ENCODE results near the gene PORCN. TPM values are rescaled to one million over a fixed set of nuclear protein-coding genes. Genes with fewer than 3 reads are reported as not detected.
A peak's percentile ranks its signal among the peaks of the same experiment; 100 is the strongest.

The PORCN gene
- total RNA-seq, 2 donors from 2014 or later = 15.1 to 61.7 TPM

DNA sequence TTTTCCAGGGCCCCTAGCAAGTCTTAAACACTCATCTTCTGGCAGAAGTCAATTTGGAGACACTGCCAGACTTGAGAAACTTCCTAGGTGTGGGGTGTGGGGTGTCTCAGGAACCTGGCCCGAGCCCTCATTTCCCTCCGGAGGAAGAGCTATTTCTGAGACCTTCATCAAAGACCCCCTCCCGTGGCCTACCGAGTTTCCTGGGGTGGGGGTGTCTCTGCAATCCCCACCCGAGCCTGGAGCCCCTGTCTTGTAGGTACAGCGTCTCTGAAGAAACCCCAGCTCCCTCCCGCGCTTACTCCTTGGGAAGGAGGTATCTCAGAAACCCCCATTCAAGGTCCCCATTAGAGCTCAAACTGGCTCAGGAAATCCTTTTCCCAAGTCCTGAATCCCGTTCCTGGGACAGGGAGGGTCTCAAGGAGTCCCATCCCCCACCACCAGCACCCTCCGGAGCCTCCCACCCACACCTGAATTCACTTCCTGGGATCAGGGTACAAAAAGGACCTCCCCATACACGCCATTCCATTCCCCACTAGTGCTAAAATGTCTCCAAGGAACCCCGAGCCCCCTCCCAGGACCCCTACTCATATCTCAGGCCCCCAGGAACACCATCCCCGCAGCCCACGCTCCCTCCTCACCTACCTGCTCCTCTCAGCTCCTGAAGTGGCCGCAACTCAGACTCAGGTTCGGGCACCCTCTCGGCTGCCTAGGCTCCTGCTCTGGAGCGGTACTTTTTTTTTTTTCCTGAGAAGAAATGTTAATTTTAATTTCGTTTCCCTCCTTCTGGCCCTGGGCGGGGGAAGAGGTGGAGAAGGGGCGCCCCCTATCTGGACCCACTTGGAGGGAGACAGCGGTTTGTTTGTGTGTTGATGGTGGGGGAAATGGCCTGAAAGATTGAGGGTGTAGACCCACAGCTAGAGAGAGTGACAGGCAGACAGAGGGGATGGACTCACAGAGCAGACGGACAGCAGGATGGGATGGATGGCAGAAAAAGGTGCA is 39.8 kb upstream of the PORCN start:
- no peak for DNase-seq (ENCODE audit: low spot score)
- TF ChIP-seq POLR2A (IDR thresholded peaks at IDR 0.05) (no peak), POLR2AphosphoS5 (IDR thresholded peaks at IDR 0.05) (no peak)
- TF ChIP-seq, protein P1, sequence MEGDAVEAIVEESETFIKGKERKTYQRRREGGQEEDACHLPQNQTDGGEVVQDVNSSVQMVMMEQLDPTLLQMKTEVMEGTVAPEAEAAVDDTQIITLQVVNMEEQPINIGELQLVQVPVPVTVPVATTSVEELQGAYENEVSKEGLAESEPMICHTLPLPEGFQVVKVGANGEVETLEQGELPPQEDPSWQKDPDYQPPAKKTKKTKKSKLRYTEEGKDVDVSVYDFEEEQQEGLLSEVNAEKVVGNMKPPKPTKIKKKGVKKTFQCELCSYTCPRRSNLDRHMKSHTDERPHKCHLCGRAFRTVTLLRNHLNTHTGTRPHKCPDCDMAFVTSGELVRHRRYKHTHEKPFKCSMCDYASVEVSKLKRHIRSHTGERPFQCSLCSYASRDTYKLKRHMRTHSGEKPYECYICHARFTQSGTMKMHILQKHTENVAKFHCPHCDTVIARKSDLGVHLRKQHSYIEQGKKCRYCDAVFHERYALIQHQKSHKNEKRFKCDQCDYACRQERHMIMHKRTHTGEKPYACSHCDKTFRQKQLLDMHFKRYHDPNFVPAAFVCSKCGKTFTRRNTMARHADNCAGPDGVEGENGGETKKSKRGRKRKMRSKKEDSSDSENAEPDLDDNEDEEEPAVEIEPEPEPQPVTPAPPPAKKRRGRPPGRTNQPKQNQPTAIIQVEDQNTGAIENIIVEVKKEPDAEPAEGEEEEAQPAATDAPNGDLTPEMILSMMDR (IDR thresholded peaks at IDR 0.05) = no peak
- H3K4me3 ChIP-seq = peak overlapping the region in 1 of 2 donors; percentile 15
- H3K36me3 ChIP-seq = no peaks in the 10 kb centered on the region
- intact Hi-C loops (cut with DNase I) = no loop called here
- H3K27me3 ChIP-seq (replicated peaks; ENCODE audit: insufficient read depth) = no peaks in the 10 kb centered on the region
- H3K4me1 ChIP-seq (replicated peaks) = no peaks in the 10 kb centered on the region
- H3K9me3 ChIP-seq = no peaks in the 10 kb centered on the region
- H3K27ac ChIP-seq = no peak overlapping the region
- 31% methylated on average over 23 of the region's 23 CpGs for WGBS

DNA sequence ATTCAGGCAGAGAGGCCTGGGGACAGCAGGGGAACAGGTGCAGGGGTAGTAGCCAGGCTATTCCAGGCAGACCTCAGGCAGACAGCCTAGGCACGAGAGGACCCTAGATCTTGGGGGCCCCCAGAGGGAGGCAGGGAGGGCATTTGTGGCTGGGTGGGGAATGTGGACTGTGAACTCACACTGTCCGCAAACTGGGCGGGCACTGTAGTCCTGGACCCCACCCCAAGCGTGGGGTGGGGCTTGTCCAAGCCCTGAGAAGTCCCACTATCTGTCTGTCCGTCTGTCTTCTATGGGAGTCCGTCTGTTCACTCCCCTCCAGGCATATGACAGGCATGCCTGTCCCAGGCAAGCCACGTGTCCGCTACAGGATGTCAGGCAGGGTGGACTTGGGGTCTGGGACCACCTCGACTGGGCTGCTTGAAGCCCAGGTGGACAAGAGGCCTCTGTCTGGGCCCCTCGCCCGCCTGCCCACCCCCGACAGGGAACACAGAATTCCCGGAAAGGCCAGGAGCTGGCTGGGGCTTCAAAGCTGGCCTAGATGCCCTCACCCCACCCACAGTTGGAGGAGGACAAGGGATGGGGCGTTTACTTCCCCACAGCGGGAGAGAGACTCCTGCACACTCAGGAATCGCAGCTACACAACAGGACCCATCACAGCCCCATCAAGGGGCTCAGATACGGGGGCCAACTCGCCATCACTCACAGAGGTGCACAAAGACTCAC is 38.5 kb upstream of the PORCN start, which contains the start of gene SLC38A5:
Gene SLC38A5, minus strand, starts transcription at position 151 of the 723 bp plus-strand sequence. CDS start 2,336 bp downstream, outside the sequence.
- TF ChIP-seq POLR2AphosphoS5 (IDR thresholded peaks at IDR 0.05) = no peak
- TF ChIP-seq, protein P1 (IDR thresholded peaks at IDR 0.05) = no peak
- no peak for TF ChIP-seq POLR2A (IDR thresholded peaks at IDR 0.05)

DNA sequence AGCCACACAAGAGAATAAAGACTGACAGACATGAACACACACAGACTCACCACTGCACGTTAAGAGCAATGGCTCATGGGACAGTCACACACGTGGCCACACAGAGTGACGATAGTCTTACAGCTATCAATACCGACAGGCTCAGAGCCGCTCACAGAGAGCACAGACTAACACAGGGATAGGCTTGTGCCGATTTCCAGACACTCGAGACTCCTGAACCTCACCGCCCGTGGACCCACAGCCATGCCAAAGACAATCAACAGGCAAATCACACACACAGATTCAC is 38.0 kb upstream of the PORCN start:
- intact Hi-C loops (cut with DNase I) = no loop called here
- H3K27ac ChIP-seq = no peak overlapping the region
- TF ChIP-seq POLR2A (IDR thresholded peaks at IDR 0.05) = no peak
- TF ChIP-seq POLR2AphosphoS5 (IDR thresholded peaks at IDR 0.05) = no peak
- TF ChIP-seq, protein P1 (IDR thresholded peaks at IDR 0.05) = no peak
- 94% methylated on average over 4 of the region's 9 CpGs for WGBS
- no peaks in the 10 kb centered on the region for H3K27me3 ChIP-seq (replicated peaks; ENCODE audit: insufficient read depth)
- H3K4me1 ChIP-seq (replicated peaks) = no peaks in the 10 kb centered on the region
- no peak overlapping the region for H3K4me3 ChIP-seq
- no peak for DNase-seq (ENCODE audit: low spot score)
- H3K36me3 ChIP-seq = no peaks in the 10 kb centered on the region
- no peaks in the 10 kb centered on the region for H3K9me3 ChIP-seq

More for the DNA sequence above, 38.5 kb upstream of the PORCN start, which contains the start of gene SLC38A5:
- DNase-seq (ENCODE audit: low spot score) = no peak
- no peaks in the 10 kb centered on the region for H3K9me3 ChIP-seq
- H3K4me1 ChIP-seq (replicated peaks) = no peaks in the 10 kb centered on the region
- intact Hi-C loops (cut with DNase I) = no loop called here
- no peaks in the 10 kb centered on the region for H3K36me3 ChIP-seq
- H3K4me3 ChIP-seq = peak within 1 kb of the TSS in 1 of 2 donors; percentile 15
- H3K27me3 ChIP-seq (replicated peaks; ENCODE audit: insufficient read depth) = no peaks in the 10 kb centered on the region
- no peak within 1 kb of the TSS for H3K27ac ChIP-seq
- 88% methylated on average over 9 of the region's 18 CpGs for WGBS

DNA sequence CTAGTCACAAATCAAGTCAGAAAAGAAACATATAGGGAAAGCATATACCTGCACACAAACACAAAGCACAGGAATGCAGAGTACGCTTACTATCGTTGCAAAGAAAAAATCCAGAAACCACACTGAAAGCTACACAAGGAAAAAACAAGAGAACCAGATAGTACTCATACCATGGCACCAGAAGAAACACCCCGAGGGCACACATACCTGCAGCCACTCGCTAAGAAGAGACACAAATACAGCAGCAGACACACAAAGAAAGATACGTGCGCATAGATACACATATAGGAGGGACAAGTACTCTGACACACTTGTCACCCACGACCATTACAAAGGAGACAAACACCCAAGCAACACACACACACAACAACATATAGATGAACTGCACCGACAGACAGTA is 37.3 kb upstream of the PORCN start:
- 41% methylated on average over 8 of the region's 8 CpGs for WGBS
- no peak overlapping the region for H3K27ac ChIP-seq

More for the DNA sequence above, 37.3 kb upstream of the PORCN start:
- Histone ChIP-seq H3K4me1 (replicated peaks) (no peaks in the 10 kb centered on the region), H3K4me3 (no peak overlapping the region), H3K9me3 (no peaks in the 10 kb centered on the region), H3K27me3 (replicated peaks; ENCODE audit: insufficient read depth) (no peaks in the 10 kb centered on the region), H3K36me3 (no peaks in the 10 kb centered on the region)
- TF ChIP-seq, protein P1 (IDR thresholded peaks at IDR 0.05) = no peak
- TF ChIP-seq POLR2A (IDR thresholded peaks at IDR 0.05) (no peak), POLR2AphosphoS5 (IDR thresholded peaks at IDR 0.05) (no peak)
- no peak for DNase-seq (ENCODE audit: low spot score)
- intact Hi-C loops (cut with DNase I) = no loop called here
